ENCODE measurements around the gene CSN1S1.
"Not testable (repeated sequence)": the region's sequence is repeated elsewhere in the genome, so short reads cannot be mapped to it uniquely, and the experiment has no call there.

CSN1S1 gene, protein sequence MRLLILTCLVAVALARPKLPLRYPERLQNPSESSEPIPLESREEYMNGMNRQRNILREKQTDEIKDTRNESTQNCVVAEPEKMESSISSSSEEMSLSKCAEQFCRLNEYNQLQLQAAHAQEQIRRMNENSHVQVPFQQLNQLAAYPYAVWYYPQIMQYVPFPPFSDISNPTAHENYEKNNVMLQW

DNA sequence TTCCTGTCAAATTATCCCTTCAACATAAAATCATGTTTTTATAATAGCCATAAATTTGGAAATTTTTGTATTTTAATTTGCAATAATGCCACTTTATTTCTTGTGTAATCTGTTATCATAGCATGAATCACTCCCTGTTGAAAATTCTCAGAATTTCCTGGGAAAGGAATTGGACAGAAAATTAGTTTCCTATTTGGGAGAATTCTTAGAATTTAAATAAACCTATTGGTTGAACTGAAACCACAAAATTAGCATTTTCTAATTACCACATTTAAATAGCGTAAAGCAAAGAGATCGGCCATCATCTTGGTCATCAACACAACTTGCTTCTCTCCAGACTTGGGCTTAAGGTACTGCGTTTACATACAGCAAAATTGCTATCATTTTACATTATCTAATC lies at the start of gene CSN1S1:
Gene CSN1S1 (plus strand): TSS at position 301 of the 400 bp plus-strand sequence. CDS start 1,488 bp downstream, outside the sequence.
- DNase-seq, result no peak

DNA sequence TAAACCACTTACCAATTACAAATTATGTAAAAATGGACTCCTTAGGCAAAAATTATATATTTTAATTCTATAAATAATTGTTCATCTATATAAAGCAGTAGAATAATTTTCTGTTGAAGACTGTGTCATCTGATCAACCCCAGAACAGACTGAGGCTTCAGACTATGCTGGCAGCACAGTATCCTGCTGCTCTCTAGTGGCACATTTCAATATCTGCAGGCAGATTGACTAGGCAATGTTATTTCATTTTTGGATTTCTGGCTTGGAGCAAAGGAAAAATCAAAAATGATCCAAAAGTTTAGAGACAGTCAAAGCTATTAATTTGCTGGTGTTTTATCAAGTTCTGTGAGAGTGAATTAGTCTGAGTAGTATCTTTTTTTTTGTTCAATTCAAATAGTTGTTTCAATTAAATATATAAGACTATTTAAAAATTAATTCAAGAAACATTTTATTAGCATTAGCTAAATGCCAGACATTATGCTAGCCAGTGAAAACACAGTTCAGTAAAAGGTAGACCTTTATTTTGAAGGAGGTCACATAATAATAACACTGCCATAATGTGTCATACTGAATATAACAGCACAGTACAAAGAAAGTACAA lies 49.6 kb upstream of the CSN1S1 start:
- no peak for DNase-seq

DNA sequence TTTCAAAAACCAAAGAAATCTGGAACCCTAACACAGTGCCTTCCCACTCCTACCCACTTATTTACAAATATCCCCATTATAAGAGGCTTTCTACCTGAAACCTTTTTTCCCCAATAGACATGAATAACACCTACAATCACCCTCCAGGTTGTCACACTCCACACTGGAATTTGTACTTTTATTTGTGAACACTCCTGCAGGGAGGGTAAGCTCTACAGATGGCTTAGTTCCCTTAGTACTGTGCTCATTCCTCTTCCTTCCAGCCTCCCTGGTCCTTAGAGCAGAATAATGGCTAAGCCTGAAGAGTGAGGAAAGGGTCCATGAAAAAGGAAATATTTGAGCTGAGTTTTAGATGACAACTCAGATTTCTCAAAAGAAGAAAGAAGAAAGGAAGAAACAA lies 48.7 kb upstream of the CSN1S1 start:
- DNase-seq, result no peak

DNA sequence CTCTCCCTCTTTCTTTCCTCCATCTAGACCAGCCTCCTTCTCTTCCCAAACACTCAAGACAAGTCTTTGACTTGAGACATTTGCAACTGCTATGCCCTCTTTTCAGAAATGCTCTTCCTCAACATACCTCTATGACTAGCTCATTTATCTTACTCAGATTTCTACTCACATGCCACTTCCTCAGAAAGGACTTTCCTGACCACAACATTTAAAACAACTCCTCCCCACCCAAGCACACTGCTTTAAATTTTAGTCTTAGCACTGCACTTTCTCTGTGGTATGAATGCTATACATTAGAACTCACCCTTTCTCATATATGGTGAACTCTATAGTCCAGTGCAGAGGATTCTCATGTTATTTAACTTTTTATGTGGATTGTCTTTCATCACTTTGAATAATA lies 42.5 kb upstream of the CSN1S1 start:
- DNase-seq, result no peak

DNA sequence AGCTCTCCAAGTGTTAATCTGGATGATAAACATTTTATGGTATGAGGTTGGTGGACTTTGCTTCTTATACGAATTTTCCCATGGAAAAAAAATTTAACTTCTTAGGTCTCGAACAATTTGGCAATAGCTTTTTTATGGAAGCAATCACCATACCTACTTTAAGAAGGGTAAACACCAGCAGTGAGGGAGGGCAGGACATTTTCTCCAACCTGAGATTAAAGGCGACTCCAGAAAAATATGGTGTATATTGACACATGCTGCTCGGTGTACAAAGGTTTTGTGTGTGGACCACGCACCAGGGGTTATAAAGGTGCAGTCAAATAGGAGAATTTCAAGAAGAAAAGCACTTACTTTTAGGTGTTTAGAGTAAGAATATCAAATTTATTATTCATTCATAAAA lies 36.7 kb upstream of the CSN1S1 start:
- DNase-seq, result no peak

DNA sequence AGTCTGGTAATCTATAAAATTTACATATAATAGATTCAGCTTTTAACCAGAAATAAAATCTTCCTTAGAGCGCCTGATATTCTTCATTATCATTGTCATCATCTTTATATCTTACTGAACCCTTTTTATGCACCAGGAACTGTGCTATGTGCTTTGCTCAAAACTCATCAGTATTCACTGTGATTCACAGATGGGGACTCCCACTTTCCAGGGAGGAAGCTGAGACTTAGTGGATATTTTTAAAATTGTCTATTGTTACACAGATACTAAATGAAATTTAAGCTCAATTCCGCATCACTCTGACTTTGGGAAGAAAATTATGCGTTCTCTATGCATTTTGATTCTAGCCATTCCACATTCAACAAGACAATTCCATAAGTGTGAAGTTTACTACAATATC lies 36.1 kb upstream of the CSN1S1 start:
- DNase-seq, result no peak

DNA sequence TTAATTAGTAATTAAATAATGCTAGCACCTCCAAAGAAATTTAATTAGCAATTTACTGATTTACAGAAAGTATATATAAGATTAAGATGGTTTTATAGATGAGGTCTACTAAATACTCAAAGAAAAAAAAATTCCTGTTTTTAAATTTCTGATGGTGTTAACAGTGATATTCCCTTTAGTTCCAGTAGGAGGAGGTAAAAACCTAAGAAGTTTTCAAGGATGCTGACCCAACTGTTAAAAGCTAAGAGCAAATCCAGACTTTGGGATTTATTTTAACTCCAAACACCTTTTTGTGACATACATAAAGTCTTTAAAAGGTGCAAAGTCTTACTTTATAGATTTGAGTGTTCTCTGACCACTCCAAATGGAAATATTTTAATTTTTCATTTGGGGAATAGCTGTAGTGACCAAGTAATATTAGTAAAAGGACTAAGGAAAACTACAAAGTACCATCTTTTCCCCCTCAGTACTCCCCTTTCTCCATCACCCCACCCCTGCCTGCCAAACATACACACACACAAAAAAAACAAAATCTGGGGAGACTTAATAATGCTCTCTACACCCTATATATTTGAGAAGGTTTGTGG lies 34.2 kb upstream of the CSN1S1 start:
- no peak for DNase-seq

DNA sequence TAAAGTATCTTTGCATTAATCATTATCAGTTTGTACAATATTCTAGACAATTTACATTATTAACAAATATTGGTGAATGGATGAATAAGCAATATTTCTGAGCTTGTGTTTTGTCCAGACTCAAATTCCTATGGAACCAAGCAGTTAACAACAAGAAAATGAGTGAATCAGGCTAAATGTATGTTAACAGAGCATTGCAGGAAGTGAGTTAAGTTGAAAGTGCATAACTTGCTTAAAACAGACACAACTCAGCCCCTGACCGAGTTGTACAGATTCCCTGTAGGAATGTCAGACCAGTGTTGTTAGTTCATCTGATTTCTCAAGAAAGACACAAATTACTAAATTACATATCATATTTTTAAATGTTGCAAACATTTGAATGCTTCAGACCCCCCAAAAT lies 23.7 kb upstream of the CSN1S1 start:
- DNase-seq, result no peak

DNA sequence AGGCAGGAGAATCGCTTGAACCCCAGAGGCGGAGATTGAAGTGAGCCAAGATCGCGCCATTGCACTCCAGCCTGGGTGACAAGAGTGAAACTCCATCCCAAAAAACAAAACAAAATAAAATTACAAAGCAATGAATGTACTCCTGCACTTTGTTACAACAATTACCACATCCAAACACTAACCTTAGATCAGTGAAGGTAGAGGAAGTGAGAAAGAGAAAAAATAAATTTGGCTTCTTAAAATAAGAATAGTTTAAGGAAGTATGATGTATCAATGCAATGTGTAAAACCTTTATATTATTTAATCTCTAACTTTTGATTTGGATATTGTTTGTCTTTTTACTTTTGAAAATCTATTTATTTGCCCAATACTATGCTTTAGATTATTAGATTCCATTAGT lies 21.7 kb upstream of the CSN1S1 start:
- DNase-seq, result no peak

DNA sequence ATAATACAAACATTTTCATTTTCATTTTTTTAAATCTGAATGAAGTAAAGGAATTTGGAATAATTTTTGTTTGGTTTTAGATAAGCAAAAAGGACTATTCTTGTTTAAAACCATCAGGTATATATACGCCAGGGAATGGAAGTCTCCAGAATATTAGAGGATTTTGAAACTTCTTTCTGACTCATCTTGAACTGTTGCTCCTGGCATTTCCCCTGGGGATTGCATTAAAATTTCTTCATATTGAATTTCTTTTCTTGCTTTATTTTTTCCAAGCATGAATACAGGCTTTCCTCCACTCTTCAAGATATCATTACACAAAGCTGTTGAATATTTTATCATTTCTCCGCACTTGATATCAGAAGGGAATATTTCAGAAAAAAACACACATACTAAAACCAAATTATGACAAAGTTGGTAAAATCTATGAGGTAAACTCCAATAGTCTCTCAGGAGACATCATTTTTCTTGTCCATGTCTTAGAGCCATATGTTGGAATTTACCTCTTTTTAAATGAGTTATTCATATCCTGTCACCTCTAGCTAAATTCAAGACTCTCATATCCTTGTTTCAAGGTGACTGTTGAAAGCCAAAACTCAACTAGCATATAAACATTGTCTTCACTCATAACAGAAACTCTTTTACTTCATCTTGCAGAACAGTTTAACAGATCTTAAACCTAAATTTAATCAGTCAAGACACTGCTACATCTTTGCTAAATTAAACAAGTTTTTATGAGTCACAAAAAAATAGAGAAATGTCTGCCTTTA lies 20.7 kb upstream of the CSN1S1 start:
- DNase-seq, result no peak

DNA sequence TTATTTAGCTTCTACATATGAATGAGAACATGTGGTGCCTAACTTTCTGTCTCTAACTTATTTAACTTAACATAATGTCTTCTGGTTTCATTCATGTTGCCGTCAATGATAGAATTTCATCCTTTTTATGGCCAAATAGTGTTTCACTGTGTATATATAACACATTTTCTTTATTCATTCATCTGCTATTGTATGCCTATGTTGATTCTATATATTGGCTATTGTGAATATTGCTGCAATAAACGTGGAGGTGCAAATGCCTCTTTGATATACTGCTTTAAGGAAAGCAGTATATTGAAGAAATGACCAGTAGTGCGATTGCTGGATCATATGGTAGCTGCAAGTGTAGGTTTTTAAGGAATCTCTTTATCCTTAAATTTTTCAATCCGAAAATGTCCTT lies 10.0 kb upstream of the CSN1S1 start:
- DNase-seq, result no peak

DNA sequence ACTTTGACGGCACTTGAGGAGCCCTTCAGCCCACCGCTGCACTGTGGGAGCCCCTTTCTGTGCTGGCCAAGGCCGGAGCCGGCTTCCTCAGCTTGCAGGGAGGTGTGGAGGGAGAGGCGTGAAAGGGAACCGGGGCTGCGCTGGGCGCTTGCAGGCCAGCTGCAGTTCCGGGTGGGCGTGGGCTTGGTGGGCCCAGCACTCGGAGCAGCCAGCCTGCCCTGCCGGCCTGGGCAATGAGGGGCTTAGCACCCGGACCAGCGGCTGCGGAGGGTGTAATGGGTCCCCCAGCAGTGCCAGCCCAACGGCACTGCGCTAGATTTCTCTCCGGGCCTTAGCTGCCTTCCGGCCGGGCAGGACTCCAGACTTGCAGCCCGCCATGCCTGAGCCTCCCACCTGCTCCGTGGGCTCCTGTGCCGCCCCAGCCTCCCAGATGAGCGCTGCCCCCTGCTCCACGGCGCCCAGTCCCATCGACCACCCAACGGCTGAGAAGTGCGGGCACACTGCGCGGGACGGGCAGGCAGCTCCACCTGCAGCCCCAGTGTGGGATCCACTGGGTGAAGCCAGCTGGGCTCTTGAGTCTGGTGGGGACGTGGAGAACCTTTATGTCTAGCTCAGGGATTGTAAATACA lies 7.0 kb upstream of the CSN1S1 start:
- not testable (repeated sequence) for DNase-seq

DNA sequence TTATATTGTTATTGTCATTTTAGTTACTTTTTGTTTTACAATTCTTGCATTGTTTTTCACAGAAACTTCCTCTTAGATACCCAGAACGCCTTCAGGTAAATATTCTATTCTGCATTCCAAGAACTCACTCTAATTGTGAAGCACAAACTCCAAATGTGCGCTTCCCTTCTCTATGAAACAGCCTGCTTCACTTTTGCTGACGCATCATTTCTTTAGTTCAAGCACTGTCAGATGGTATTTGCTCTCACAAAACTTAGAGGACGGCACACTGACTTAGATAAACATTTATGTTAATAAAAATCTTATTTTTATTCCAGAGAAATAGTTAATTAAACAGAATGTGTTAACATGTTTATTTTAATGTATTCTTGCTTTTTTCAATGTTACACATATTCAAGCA lies 3.3 kb downstream of the CSN1S1 start:
- no peak for DNase-seq

DNA sequence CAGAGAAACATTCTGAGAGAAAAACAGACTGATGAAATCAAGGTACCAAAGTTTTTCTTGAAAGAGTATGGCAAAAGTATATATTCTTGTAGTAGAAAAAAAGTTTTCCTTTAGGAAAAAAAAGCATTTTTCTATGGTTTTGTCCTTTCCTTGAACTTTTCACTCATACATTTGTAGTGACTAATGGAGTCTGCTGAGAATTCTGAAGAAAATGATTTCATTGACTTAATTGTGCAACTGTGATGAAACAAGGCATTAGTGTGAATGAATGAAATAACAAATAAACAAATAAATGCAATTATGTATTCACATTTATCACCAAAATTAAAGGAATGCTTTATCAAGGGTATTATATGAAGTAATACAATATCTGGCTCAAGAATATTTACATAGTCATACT lies 5.7 kb downstream of the CSN1S1 start:
- DNase-seq, result no peak

DNA sequence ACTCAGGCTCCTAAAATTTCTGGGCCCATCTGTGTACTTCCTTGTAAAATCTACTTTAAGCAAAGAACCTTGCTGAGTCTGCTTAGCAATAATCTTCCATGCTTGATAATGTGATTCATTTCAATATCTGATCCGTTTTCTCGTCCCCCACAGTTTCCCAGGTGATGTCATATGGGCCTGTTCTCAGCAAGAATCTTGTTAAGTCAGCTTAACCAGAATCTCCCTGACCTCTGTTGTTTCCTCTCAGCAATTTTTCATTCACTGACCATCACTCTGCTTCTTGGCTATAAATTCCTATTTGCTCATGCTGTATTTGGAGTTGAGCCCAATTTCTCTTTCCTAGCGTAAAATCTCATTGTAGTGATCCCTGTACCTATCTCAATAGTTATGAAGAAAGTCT lies 20.7 kb downstream of the CSN1S1 start:
- no peak for DNase-seq

DNA sequence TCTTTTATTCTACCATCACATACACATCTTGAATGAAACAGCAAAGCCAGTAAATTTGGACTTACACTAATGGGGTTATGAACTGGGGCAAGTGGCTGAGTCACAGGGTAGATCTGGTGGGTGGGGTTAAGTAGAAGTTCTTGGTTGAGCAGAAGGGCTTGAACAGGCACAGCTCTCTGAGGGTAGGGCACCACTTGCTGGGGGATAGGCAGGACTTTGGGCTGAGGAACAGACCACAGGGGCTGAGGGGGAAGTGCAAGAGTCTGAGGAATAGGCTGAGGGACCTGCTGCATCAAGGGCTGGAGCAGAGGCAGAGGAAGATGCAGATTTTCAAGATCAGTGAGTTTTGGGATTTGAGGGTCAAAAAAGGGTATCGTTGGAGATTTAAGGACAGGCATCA lies 26.3 kb downstream of the CSN1S1 start:
- no peak for DNase-seq

DNA sequence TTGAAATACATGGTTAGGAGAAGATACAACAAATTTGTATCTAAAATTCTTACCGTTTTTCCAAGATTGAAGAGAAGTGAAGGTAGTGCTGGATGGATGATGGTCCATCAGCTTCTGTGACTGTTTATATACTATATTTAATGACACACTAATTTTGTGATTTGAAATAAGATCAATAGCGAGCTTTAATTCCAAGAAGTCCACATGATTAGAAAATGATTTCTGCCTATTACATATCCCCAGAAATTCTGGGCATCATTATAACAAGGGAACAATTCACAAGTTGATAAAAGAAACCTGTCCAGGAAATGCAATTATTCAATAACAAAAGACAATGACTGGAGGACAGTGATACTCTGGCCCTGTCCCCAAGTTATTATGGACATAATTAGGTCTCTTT lies 34.8 kb downstream of the CSN1S1 start, which contains the start of gene CSN2:
Gene CSN2 (minus strand): TSS at position 101 of the 400 bp plus-strand sequence. CDS start 4,733 bp downstream, outside the sequence.
- DNase-seq, result no peak

DNA sequence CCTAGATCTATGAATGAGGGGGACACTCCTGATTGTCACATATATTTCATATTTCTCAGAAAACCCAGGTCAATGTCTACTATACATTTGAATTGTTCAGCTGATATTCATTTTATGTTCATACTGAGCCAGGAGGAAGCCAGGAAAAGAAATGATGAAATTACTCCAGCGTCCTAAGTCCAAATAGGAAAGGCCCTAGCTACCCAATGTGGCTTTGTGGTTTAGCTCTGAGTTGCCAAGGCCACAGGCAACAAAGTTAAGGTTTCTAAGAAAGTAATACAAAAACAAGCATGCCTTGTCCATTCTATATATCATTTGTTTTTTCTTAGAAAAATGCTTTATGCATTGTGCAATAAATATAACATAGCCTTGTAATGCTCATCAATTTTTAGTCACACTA lies 39.2 kb downstream of the CSN1S1 start:
- DNase-seq, result no peak

DNA sequence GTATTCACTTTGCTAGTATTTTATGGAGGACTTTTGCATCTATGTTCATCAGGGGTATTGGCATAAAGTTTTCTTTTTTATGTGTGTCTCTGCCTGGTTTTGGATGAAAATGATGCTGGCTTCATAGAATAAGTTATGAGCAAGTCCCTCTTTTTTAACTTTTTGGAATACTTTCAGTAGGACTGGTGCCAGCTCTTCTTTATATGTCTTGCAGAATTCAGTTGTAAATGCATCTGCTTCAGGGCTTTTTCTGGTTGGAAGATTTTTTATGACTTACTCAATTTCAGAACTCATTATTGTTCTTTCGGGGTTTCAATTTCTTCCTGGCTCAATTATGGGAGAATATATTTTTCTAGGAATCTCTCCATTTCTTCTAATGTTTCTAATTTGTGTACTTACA lies 43.8 kb downstream of the CSN1S1 start:
- no peak for DNase-seq

DNA sequence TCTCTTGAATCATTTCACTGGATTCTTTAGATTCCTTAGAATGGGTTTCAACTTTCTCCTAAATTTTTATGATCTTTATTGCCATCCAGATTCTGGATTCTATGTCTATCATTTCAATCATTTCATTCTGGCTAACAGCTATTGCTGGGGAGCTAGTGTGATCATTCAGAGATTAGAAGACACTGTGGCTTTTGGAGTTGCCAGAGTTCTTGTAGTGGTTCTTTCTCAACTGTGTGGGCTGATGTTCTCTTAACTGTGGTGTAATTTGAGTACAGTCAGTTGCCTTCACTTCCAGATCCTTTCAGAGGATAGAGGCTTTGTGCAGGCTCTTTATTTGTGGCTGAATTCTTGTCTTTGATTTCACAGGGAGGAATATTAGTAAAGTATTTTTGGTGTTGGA lies 46.7 kb downstream of the CSN1S1 start:
- DNase-seq, result no peak

DNA sequence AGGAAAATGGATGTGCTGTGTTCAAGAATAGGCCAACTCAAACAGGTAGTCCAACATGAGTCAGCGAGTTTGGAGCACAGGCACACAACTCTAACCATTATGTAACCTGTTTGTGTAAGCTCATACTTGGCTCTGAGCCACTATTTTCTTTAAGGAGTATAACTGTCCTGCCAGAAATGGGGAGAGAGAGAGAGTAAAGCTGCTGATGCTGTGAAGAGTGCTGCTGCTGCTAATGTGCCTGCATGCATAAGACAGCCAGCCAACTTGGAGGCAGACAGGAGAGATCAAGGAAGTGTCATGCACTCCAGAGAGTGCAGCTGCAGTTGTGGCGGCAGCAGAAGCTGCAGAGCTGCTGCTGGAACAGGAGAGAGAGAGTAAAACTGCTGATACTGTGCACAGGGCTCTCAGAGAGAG lies 53.2 kb downstream of the CSN1S1 start:
- DNase-seq, result no peak

DNA sequence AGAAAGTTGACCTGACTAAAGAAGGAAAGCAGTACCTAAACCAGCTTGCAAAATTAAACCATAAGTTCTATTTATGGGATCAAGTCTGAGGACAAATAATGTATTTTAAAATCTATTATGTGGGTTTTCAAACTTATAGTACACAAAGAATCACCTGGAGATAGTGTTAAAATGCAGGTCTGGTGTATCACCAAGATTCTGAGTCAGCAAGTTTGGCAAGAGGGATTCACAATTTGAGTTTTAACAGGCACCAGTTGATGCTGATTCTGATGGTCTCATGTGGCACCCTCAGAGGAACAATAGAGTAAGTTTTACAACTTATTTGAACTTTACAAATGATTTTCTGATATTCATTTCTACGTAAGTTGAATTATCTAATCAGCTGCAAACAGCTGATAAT lies 55.8 kb downstream of the CSN1S1 start:
- no peak for DNase-seq

DNA sequence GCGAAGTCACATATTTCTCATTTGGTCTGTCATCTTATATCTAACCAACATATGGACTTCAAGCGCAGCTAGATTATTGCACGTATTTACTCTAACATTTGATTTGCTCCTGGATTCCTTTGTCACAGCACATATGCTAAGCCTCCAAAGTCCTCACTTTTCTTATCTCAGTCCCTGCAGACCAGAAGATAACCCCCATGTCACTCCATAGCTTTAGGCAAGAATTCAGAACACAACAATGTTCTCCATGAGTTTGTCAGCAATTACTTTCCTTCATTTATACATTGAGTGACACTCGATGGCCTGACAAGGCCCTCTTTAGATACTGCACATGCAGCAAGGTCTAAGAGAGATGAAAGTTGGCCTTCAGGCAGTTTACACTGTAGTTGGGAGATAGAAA lies 60.1 kb downstream of the CSN1S1 start:
- DNase-seq, result no peak

DNA sequence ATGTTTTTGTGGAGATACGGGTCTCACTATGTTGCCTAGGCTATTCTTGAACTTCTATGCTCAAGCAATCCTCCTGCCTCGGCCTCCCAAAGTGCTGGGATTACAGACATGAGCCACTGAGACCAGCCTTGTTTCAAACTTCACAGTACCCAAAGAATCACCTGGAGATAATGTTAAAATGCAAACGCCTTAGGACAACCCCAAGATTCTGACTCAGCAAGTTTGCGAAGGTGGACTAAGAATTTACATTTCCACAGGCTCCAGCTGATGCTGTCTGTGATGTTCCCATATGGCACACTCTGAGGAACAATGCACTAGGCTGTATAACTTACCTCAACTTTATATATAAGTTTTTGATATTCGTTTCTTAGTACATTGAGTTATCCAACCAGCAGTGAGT lies 63.9 kb downstream of the CSN1S1 start:
- DNase-seq, result no peak
